Peyer's patch (tissue), 4 donors: Measurements from ENCODE around the gene CSMD2. TPM values are rescaled to one million over a fixed set of nuclear protein-coding genes. Genes with fewer than 3 reads are reported as not detected.

Experiments
- DNase-seq, 3 donors: peaks; one replicate each; pipeline ENCODE4 v3.0.0-alpha.2; 2017 to 2019
- H3K27ac ChIP-seq, 4 donors: fragments of 200-600 bp; sonication (generic); one replicate each; pipeline ENCODE4 v1.5.1; 2016 to 2019
- H3K27me3 ChIP-seq, 2 donors: fragments of 200-600 bp; sonication (generic); one replicate each; pipeline ENCODE4 v1.5.1; 2019
- H3K36me3 ChIP-seq, 3 donors: fragments of 200-600 bp; sonication (generic); one replicate each; pipeline ENCODE4 v1.5.1; 2016 to 2019
- H3K4me1 ChIP-seq, 4 donors: fragments of 200-600 bp; sonication (generic); one replicate each; pipeline ENCODE4 v1.5.1; 2016 to 2019
- H3K4me3 ChIP-seq, 4 donors: fragments of 200-600 bp; sonication (generic); 1 replicate in 3 of 4; 2 replicates in 1 of 4; pipeline ENCODE4 v1.5.1; 2016 to 2019; ENCODE audit warnings: mild to moderate bottlenecking in 1 of 4
- H3K9me3 ChIP-seq, 4 donors: fragments of 200-600 bp; sonication (generic); one replicate each; pipeline ENCODE4 v1.5.1; 2016 to 2019; ENCODE audit warnings: mild to moderate bottlenecking in 1 of 4
- POLR2A ChIP-seq, 2 donors: fragments of 450-650 bp; IDR thresholded peaks; one replicate each; pipeline ENCODE4 v1.5.1; 2017; ENCODE audit warnings: antibody characterized with exemption in 2 of 2, mild to moderate bottlenecking in 2 of 2, moderate library complexity in 2 of 2
- total RNA-seq, 4 donors: library from RNA; depleted of rRNA; stranded (reverse); fragments of >200 nt; gene quantifications; one replicate each; pipeline ENCODE4 v1.1.0, GENCODE V29; 2016
- TF ChIP-seq, protein P1 (sequence below), 6 experiments: fragments of 450-650 bp in 4 of 6; fragments of 200-600 bp in 2 of 6; sonication (generic) in 1 of 6; IDR thresholded peaks; one replicate each; pipeline ENCODE4 v1.5.1; 2017 to 2019; ENCODE audit warnings: antibody characterized with exemption in 6 of 6, mild to moderate bottlenecking in 3 of 6, moderate library complexity in 1 of 6

The CSMD2 gene
- total RNA-seq, 4 donors from 2014 or later = under 0.01 to 1.2 (median 0.70) TPM

DNA sequence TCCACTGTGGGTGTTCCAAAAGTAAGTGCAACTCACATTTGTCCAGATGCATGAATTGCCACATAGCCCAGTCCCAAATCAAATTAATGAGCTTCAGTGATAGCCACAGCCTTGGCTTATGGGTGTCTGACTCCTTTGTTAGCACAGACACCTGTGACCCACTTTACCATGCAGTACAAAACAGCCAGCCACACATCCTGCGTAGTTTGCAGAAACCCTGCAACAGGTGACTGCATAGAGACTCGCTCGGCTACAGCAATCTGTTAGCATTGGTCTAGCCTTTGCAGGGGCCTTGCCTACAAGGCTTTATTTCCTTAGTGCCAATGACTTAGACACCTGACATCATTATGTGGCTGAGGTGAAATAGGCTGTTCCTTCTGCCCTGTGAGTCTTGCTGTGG, 135.5 kb downstream of the CSMD2 start:
- no peak for TF ChIP-seq POLR2A (IDR thresholded peaks at IDR 0.05)
- TF ChIP-seq, protein P1, sequence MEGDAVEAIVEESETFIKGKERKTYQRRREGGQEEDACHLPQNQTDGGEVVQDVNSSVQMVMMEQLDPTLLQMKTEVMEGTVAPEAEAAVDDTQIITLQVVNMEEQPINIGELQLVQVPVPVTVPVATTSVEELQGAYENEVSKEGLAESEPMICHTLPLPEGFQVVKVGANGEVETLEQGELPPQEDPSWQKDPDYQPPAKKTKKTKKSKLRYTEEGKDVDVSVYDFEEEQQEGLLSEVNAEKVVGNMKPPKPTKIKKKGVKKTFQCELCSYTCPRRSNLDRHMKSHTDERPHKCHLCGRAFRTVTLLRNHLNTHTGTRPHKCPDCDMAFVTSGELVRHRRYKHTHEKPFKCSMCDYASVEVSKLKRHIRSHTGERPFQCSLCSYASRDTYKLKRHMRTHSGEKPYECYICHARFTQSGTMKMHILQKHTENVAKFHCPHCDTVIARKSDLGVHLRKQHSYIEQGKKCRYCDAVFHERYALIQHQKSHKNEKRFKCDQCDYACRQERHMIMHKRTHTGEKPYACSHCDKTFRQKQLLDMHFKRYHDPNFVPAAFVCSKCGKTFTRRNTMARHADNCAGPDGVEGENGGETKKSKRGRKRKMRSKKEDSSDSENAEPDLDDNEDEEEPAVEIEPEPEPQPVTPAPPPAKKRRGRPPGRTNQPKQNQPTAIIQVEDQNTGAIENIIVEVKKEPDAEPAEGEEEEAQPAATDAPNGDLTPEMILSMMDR (IDR thresholded peaks at IDR 0.05) = no peak
- Histone ChIP-seq H3K4me1 (no peaks in the 10 kb centered on the region), H3K4me3 (no peak overlapping the region), H3K9me3 (no peaks in the 10 kb centered on the region), H3K27me3 (no peaks in the 10 kb centered on the region), H3K27ac (no peak overlapping the region), H3K36me3 (no peaks in the 10 kb centered on the region)
- DNase-seq = no peak

DNA sequence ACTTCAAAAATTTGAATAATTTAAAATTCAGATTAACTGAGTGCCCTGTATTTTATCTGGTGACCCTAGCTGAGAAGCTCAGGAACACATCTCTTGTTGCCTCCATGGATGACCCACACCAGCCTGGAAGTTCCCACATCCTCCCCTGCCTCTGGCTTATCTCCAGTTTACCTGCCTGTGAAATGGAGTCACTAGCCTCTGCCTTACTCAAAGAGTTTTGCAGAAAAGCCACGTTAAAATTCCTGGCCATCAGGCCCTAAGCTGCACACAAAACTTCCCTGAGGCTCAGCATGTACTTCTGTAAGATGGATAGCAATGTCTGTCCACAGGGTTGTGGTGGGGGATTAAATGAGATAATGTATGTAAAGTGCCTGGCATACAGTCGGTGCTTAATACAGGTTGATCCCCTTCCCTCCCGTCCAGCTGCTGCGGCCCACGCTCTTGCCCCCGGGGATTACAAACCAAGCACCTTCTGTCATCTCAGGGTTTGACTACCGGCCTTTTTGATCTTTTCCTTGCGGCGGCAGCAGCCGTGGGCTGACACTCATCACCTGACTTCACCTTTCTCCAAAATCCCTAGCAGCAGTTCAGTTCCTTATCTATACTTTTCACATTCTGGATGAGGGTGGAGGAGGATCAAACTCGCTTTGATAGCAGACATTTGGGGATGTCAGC, 136.5 kb downstream of the CSMD2 start:
- Histone ChIP-seq H3K4me3 (no peak overlapping the region), H3K36me3 (no peaks in the 10 kb centered on the region), H3K27ac (no peak overlapping the region), H3K4me1 (no peaks in the 10 kb centered on the region), H3K27me3 (no peaks in the 10 kb centered on the region), H3K9me3 (no peaks in the 10 kb centered on the region)
- DNase-seq = no peak
- TF ChIP-seq POLR2A (IDR thresholded peaks at IDR 0.05) = no peak
- TF ChIP-seq, protein P1 (IDR thresholded peaks at IDR 0.05) = no peak

DNA sequence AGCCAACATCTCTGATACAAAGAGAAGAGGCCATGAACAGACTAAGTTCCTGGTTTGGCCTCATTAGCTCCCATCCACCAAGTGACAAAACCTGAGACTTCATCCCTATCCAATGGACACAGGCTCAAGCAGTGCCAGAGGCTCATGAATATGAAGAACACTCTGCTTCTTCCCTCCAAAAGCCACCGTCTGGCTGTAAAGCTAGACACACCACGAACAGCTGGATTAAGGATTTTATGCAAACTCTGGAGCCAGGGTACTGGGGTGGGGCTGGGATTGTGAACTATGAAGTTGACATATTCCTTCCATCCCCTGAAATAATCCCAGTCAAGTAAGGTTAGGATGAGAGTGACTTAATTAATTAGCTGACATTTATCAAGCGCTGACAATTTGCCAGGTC, 139.4 kb downstream of the CSMD2 start:
- Histone ChIP-seq H3K27me3 (no peaks in the 10 kb centered on the region), H3K4me1 (no peaks in the 10 kb centered on the region), H3K27ac (no peak overlapping the region), H3K36me3 (no peaks in the 10 kb centered on the region), H3K9me3 (no peaks in the 10 kb centered on the region), H3K4me3 (no peak overlapping the region)
- TF ChIP-seq, protein P1 (IDR thresholded peaks at IDR 0.05) = no peak
- TF ChIP-seq POLR2A (IDR thresholded peaks at IDR 0.05) = no peak
- no peak for DNase-seq

DNA sequence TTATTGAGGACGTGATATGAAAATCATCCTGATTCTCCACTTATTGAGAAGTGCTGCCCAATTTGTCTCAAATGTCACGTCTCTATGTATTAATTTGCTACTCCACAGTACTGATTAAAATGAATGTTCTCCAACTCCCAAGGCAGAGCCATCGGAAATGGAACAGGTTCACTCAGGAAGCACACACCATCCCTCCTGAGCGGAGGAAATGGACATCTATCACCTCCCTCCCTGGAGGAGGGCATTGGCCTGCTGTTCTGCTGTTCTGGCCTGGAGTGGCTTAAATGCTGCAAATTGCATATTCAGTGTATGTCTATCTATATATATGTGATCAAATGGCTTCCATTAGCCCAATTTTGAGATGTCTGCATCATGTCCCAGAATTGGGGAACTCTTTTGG, 140.5 kb downstream of the CSMD2 start:
- no peak for DNase-seq
- Histone ChIP-seq H3K27ac (no peak overlapping the region), H3K4me1 (no peaks in the 10 kb centered on the region), H3K9me3 (no peaks in the 10 kb centered on the region), H3K27me3 (no peaks in the 10 kb centered on the region), H3K36me3 (no peaks in the 10 kb centered on the region), H3K4me3 (no peak overlapping the region)
- TF ChIP-seq, protein P1 (IDR thresholded peaks at IDR 0.05) = no peak
- no peak for TF ChIP-seq POLR2A (IDR thresholded peaks at IDR 0.05)

DNA sequence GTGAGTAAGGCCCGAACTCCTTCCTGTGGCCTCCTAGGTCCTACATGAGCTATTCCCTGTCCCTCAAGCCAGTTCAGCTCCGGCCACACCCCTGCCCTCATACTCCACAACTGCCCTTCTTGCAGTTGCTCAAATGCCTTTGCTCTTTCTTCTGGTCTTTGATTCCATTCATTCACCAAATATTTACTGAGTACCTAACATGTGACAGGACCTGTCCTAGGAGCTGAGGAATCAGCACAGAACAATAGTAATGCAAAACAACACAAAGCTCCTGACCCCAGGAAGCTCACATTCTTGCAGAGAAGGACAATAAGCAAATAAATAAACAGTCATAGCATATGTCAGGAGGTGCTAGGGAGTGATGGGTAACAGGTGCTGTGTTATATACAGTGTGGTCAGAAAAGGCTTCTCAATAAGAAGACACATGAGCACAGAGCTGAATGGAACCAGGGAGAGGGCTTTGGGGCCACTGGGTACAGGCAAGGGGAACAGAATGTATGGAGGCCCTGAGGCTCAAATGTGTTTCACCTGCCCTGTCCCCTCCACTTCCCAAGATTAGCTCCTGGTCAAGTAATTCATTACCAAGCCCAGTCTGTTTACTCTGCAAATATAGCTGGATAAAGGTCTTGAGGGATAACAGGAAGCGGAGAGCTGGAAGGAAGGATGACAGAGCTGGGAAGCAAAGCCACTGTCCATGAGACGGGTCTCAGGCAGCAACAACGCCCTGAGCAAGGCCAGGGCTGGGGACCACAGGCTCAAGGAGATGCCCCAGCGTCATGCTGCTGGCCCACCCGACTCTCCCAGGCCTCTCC, 145.1 kb downstream of the CSMD2 start:
- H3K9me3 ChIP-seq = no peaks in the 10 kb centered on the region
- DNase-seq = no peak
- no peaks in the 10 kb centered on the region for H3K4me1 ChIP-seq
- TF ChIP-seq, protein P1 (IDR thresholded peaks at IDR 0.05) = no peak
- TF ChIP-seq POLR2A (IDR thresholded peaks at IDR 0.05) = no peak
- no peaks in the 10 kb centered on the region for H3K36me3 ChIP-seq
- H3K27ac ChIP-seq = no peak overlapping the region
- H3K4me3 ChIP-seq = no peak overlapping the region
- H3K27me3 ChIP-seq = no peaks in the 10 kb centered on the region
